SW480 (cell line): Measurements from ENCODE around the gene SMAGP.
"Not testable (repeated sequence)": the region's sequence is repeated elsewhere in the genome, so short reads cannot be mapped to it uniquely, and the experiment has no call there.

Experiments
- DNase-seq: peaks from one replicate; pipeline ENCODE4 v3.0.0-alpha.2; 2016; ENCODE audit warnings: low spot score

SMAGP gene, protein sequence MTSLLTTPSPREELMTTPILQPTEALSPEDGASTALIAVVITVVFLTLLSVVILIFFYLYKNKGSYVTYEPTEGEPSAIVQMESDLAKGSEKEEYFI

DNA sequence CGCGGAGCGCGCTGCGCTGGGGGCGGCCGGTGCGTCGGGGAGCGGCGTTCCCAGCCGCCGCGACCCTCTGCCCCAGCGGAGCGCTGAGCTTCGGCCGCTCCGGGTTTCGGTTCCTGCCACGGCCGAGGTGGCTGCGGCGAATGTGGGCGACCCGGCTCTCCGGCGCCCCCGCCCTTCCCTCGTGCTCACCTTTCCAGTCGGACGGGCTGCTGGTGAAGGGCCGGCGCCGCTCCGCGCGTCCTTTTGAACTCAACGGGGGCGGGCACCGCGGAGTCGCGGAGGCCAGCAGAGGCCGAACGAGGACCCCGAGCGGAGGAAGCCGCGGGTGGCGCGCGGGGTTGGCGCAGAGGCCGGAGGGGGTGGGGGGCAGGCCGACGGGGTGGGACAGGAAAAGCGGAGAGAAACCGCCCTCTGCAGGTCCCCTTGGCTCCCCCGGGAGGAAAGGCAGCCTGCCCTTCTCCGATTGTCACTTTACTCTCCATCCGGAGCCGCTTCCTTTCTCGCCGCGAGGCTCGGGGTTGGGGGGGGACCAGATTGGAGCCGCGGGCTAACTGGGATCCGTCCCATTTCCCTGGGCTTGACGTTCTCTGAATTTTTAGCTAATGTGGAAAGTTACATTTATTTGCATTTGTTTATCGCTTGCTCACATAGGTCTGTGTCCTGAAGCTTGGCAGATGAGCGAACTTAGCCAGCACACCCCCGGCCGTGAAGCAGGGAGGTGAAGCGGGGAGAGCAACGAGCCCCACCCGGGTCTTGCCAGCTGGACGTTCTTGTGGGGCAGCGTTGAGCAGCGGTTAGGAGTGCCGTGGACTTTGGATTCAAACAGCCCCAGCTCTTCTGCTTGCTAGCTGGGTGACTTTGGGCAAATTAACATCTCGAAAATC is at the start of gene SMAGP:
SMAGP (minus strand) TSS at position 349 of the 884 bp plus-strand sequence. CDS start 1,137 bp downstream, outside the sequence.
- peak; percentile 76 for DNase-seq

DNA sequence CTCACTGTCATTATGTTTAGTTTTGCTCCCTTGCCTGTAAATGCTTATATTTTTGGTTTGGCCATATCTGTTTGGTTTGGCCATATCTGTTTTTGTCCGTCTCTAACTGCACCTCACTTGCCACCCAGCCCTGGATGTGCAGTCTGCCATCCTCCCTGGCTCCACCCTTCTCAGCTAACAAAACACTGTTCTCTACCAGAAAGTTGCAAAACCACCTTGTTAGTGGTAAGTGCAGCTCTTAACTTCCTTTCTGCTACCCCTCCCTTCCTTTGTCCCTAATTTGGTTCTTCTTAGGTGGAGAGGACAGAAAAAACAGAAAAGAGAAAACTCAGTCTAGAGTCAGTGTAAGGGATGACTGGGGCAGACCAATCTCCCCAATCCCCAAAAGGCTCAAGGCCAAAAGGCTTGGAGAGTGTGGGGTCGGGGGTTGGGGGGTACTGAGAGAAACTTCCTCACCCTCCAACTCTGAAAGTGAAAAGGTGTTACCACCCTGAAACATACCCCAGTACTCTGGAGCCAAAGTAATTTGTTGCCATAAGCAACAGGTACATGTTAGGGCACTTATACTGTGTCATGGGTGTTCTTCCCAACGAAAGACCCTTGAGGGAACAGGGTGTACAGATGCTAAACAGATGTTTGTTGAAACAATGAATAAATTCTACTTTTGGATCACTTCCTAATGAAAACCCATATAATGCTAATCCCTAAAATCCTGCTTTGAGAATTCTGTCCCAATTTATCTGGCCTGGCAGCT is 48.8 kb upstream of the SMAGP start:
- no peak for DNase-seq

DNA sequence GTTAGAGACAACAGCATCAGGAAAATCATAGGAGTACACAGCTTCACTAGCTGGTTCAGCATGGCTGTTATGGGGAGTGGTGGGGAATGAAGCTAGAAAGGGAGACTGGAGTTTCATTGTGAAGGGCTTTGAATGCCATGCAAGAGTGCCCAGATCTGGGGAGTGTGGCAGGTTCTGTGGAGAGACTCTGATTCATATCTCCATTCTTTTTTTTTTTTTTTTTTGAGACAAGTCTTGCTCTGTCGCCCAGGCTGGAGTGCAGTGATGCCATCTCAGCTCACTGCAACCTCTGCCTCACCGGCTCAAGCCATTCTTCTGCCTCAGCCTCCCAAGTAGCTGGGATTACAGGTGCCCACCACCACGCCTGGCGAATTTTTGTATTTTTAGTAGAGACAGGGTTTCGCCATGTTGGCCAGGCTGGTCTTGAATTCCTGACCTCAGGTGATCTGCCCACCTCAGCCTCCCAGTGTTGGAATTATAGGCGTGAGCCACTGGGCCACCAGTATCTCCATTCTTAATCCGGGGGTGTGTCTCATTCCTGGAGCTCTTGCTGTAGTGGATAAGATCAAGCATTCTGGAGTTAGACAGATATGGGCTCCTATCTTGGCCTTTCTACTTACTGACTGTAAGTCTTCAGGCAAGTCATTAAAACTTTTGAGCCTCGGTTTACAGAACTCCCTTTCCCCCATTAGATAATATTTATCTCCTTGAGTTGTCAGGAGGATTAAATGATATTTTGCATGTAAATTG is 48.0 kb upstream of the SMAGP start:
- not testable (repeated sequence) for DNase-seq

DNA sequence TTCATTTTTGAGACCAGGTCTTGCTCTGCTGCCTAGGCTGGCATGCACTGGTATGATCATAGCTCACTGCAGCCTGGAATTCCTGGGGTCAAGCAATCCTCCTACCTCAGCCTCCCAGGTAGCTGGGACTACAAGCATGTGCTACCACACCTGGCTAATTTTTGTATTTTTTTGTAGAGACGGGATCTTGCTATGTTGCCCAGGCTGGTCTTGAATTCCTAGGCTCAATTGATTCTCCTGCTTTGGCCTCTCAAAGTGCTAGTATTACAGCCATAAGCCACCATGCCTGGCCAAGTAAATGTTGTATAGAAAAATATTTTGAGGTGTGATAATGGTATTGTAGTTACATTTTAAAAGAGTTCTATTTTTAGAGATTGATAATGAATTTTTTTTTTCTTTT is 41.2 kb upstream of the SMAGP start:
- DNase-seq = no peak

DNA sequence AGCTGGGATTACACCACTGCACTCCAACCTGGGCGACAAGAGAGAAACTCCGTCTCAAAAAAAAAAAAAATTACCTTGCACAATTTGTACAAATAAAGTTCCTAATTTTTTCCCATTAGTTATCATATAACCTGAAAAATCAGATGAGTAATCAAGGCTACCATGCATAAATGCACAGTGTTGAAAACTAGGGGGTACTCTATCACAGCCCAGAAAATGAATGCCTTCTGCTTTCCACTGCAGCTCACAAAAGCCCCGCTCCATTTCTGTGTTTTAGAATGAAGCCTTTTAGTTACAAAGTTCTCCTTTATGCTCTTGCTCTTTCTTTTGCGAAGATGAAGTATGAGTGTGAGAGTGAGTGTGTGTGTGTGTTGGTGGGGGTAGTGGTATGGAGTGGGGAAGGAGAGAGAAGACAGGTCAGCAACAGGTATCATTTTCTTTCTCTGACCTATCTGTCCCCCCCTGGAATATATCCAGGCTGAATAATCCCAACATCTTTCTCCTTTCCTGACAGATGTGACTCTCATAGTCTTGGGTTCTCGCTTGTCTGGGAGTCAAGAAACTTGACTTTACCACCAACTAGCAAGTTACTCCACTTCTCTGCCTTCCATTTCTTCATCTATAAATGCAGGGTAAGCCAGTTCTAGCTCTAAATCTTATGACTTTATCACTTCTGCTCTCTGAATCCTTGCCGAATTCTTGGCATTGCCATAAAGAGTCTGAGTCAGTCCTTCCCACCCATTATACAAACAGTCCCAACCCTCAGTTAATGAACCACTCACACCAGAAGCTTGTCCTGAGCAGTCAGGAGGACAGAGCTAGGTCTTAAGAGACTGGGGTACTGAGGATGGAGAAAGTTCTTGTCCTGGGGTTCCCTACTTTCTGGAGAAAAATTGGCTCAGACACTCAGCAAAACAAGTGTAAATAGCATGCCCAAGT is 37.7 kb upstream of the SMAGP start:
- DNase-seq = peak; percentile 21

DNA sequence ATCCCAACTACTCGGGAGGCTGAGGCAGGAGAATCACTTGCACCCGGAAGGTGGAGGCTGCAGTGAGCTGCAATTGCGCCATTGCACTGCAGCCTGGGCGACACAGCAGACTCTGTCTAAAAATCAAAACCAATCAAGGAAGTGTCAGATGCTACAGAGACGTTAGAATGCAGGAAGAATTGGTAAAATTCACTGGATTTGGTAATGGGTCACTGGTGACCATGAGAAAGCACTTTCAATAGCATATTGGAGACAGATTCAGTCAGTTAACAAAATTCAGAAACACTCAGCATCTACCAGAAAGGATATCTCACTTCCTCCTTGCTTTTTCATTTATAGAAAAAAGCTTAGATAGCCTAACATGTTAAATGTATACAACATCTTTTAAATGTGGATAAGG is 36.3 kb upstream of the SMAGP start:
- no peak for DNase-seq

DNA sequence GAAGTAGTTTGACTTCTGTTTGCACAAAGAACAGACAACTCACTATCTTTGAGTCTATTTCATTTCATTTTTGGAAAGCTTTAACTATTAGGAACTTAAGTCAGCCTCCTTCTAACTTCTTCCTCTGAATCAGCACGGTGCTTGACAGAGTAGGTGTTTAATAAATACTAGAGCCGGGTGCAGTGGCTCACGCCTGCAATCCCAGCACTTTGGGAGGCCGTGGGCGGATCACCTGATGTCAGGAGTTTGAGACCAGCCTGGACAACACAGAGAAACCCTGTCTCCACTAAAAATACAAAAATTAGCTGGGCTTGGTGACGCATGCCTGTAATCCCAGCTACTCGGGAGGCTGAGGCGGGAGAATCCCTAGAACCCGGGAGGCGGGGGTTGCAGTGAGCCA is 30.6 kb upstream of the SMAGP start:
- not testable (repeated sequence) for DNase-seq

DNA sequence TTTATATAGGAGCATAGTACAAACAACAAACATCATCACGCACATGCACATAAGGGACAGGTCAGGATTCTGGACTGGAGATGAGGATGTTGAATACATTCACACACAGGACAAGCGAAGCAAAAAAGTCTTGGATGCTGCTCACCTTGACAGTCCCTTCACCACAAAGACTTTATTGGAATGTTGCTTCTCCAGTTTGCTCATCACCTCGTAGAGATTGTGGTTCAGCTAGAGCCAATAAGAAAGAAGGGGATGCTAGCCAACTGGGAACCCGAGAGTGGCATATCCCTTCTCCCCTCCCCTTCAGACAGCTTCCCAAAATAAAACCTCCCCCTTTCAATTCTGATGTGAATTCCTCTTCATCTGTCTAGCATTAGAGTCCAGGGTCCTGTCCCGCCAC is 25.4 kb upstream of the SMAGP start:
- no peak for DNase-seq

DNA sequence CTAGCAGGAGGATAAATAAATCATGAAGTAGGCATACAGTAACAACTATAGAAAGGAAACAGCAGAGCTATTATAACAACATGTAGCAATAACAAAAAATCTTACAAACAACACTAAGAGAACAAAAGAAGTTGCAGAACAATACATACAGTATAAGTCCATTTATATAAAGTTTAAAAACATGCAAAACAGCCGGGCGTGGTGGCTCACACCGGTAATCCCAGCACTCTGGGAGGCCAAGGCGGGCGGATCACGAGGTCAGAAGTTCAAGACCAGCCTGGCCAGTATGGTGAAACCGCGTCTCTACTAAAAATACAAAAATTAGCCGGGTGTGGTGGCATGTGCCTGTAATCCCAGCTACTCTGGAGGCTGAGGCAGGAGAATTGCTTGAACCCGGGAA is 23.9 kb upstream of the SMAGP start:
- DNase-seq = not testable (repeated sequence)

DNA sequence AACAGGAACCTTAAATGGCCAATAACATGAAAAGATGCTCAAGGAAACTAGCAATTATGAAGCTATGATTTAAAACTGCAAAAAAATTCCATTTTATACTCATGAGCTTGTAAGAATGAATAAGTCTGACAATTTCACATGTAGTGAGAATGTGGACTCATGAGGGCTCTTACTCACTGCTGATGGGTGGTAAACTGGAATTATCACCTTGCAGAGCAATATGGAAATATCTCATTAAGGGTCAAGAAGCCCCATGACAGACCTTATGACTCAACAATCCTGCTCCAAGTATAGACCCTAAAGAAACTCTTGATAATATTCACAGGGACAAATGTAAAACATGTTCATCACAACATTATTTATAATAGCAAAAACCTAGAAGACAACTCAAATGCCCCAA is 23.5 kb upstream of the SMAGP start:
- DNase-seq = no peak

DNA sequence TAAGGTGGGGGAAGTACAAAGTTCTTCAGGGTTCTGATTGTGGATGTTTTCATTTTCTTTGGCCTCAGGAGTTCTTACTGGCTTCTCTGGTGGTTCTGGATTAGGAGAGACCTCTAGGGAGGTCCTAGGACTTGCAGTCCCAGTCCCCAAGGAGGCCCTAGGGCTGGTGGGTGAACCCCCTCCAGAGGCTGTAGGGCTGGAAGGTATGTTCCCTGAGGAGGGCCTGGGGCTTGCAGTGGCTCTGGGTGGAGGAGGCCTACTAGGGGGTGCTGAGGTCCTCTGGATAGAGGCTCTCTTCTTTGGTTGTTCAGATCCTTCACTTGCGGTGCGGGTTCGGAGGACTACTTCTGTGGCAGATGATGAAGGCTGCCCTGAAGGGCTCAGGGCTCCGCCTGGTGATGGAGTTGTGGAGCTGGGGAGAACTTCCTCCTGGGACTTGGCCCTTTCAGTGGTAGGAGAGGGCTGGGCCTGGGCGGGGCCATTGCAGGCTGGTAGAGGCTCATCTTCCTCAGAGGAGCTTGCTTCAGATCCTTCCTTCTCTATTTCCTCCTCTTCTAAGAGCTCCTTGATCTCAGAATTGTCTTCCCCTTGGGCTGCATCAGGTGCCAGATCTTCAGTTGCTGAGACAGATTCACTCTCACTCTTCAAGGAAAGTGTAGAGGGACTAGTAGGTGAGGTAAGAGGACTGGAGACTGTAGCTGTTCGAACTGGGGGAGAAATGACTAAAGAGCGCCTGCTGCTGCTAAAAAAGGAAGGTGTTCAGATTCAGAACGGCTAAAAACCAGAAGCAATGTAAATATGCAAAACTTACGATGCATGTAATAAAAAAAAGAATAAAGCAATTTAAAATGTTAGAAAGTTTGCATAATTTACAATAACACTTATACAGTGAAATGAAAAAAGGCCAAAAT is 21.6 kb upstream of the SMAGP start:
- DNase-seq = not testable (repeated sequence)

DNA sequence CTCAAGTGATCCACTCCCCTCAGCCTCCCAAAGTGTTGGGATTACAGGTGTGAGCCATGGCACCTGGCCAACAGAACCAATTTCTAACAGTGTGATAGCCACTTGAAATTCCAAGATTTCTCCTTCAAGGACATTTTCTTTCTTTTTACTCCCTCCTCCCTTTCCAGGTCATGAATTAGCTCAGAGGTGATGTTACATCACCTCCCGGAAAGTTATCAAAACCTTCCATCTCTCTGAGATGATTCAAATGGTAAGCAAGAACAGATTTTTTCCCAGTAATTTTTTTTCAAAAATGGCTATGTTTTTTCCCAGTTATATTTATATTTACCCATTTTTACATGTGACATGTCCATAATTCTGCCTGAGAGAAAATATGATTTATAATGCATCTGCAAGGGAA is 15.6 kb upstream of the SMAGP start:
- DNase-seq = no peak

DNA sequence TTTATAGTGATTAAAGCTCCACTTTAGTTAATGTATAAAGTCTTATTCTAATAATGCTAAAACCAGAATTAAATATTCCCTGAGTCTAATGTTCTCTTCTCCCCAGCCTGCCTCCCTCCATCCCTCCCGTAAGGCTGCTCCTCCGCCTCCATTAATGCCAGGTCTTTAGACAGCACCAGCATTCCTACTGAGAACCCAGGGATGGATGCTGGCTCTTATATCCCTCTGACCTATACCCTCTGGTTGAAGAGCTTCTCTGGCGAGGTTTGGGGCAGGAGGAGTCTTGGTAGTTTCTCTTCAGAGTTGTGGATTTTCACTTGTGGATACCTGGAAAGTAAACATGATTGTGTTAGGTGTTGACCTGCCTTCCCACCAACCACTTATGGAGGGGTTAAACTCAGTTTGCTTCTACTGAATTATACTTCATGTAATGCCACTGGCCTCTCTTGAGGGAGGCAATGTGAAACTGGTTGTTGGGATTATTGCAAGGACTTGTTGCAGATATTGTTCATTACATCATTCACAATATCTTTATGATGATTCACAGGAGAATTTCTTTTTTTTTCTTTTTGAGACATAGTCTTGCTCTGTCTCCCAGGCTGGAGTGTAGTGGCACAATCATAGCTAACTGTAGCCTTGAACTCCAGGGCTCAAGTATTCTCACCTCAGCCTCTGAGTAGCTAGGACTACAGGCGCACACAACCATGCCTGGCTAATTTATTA is 11.1 kb upstream of the SMAGP start:
- peak; percentile 12 for DNase-seq

DNA sequence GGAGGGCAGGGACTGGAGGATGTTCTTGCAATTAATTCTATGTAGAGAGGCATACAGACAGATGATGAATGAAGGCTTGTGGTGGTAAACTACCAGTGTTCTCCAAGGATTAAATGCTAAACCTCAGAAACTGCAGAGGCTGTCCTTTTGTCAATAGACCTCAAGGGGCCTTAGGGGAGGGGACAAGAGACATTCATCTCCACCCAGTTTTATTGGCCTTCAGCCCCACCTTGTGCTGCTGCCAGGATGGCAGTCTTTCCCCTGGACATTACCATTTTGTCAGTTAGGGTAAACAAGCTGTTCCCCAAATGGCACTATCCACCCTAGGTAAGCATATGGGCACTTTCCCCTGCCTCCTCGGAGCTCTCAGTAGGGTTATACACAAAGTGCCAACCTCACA is 4.9 kb upstream of the SMAGP start:
- DNase-seq = no peak

DNA sequence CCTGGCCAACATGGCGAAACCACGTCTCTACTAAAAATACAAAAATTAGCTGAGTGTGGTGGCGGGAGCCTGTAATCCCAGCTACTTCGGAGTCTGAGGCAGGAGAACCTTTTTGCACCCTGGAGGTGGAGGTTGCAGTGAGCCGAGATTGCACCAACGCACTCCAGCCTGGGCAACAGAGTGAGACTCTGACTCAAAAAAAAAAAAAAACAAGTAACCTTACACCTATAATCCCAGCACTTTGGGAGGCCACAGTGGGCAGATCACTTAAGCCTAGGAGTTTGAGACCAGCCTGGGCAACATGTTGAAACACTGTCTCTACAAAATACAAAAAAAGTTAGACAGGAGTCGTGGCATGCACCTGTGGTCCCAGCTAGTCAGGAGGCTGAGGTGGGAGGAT is 2.6 kb upstream of the SMAGP start:
- DNase-seq = not testable (repeated sequence)

DNA sequence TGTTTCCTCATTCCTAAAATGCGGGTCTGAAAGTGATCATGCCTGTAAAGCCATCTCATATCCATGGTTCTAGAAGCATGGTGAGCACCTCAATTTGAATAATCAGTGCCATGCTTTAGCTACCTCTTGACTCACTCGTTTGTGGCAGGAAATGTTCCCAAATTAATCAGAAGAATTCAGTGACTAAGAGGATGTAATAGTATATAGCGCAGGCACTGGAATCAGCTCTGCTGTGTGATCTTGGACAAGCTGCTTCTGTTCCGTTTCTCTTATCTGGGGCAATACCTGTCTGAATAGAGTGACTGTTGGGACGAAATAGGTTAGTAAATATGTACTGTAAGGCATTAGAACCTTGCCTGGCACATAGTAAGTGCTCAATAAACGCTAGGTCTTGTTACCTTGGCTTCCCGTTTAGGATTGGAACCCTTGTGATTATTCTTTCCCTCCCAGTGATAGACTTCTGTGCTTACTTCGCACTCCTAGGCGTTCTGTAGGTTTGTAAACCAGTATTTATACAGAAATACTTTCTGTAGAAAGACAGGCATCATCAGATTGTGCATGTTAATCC is 820 bp upstream of the SMAGP start:
- DNase-seq = peak; percentile 92

DNA sequence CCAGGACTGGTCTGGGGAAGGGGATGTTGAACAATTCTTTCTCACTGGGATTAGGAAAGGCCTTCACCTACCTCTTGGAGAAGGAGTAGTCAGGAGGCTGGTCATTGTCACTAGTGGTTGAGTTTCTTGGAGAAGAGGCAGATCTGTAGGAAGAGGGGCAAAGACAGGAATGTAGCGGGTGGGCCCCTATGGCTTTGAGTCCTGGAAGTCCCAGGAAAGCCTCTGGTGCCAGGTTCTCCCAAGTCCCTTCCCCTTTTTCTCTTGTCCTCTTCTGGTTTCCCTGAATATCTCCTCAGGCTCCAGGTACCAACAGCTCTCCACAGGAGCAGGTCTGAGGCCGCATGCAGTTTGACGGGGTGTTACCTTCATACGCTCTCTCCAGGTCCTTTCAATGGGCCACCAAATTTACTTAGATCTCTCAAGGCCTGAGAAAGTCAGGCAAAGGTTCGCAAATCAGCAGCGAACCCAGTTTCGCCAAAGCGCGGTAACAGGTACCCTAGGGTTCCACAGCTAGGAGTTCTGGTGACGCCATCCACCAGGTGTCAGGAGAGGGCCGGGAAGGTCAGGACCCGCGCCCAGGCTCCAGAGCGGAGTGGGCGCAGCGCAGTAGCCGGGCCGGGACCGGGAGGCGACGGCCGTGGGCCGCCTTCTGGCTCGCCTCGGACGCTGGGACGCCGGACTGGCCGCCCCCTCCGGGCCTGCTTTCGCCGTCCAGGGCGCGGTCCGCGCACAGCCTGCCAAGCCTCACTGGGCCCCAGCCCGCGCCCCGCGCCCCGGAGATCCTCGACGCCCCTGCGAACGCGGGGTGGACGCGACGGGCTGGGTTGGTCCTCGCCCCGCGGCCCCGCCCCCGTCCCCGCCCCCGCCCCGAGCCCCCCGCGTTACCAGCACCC is 795 bp downstream of the SMAGP start:
- peak; percentile 80 for DNase-seq

DNA sequence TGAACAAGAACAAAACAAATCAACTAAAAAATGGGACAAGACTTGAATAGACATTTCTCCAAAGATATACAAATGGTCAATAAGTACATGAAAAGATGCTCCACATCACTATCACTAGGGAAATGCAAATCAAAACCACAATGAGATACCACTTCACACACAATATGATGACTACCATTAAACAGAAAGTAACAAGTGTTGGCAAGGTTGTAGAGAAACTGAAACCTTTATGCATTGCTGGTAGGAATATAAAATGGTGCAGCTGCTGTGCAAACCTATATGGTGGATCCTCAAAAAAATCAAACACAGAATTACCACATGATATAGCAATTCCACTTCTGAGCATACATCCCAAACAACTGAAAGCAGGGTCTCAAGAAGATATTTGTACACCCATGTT is 5.2 kb downstream of the SMAGP start:
- DNase-seq = no peak
